ENCODE measurements around the gene TIFAB.
"Not testable (repeated sequence)": the region's sequence is repeated elsewhere in the genome, so short reads cannot be mapped to it uniquely, and the experiment has no call there.

The TIFAB gene

GRCh38 chr5:135452321-135453030 lies at the start of gene TIFAB:
TIFAB (minus strand) TSS chr5:135452351; CDS start chr5:135449939, 2,412 bp downstream.
- Mint-ChIP-seq H3K4me1 (no peaks in the 10 kb centered on the region), H3K36me3 (ENCODE audit: insufficient read depth) (no peaks in the 10 kb centered on the region), H3K27ac (ENCODE audit: low read depth) (no peak within 1 kb of the TSS), H3K9me3 (no peaks in the 10 kb centered on the region), H3K27me3 (peaks cover 40% of the 10 kb centered on the region), H3K4me3 (no peak within 1 kb of the TSS)
- ATAC-seq (replicated peaks; ENCODE audit: extremely low read depth, poor library complexity, severe bottlenecking) (no peak), DNase-seq (ENCODE audit: low spot score in 2 of 2) (no peak)

- H3K4me3 Mint-ChIP-seq, result no peak overlapping the region
Observed at GRCh38 chr5:135498637-135498995, 46.5 kb upstream of the TIFAB start.

GRCh38 chr5:135497971-135498636 lies 46.0 kb upstream of the TIFAB start:
- Mint-ChIP-seq H3K27ac (ENCODE audit: low read depth) (no peak overlapping the region), H3K4me3 (no peak overlapping the region), H3K4me1 (no peaks in the 10 kb centered on the region), H3K9me3 (no peaks in the 10 kb centered on the region), H3K27me3 (peaks cover 77% of the 10 kb centered on the region), H3K36me3 (ENCODE audit: insufficient read depth) (peaks cover 2% of the 10 kb centered on the region)
- DNase-seq (ENCODE audit: low spot score in 2 of 2) (no peak), ATAC-seq (replicated peaks; ENCODE audit: extremely low read depth, poor library complexity, severe bottlenecking) (no peak)

More at GRCh38 chr5:135498637-135498995, 46.5 kb upstream of the TIFAB start:
- H3K4me1 Mint-ChIP-seq, result no peaks in the 10 kb centered on the region
- no peaks in the 10 kb centered on the region for H3K9me3 Mint-ChIP-seq
- ATAC-seq (replicated peaks; ENCODE audit: extremely low read depth, poor library complexity, severe bottlenecking), result no peak
- H3K27me3 Mint-ChIP-seq, result peaks cover 77% of the 10 kb centered on the region
- no peak for DNase-seq (ENCODE audit: low spot score in 2 of 2)
- no peak overlapping the region for H3K27ac Mint-ChIP-seq (ENCODE audit: low read depth)
- peaks cover 2% of the 10 kb centered on the region for H3K36me3 Mint-ChIP-seq (ENCODE audit: insufficient read depth)

- peaks cover 78% of the 10 kb centered on the region for H3K27me3 Mint-ChIP-seq
- H3K4me3 Mint-ChIP-seq; H3K9me3 Mint-ChIP-seq; H3K4me1 Mint-ChIP-seq; H3K27ac Mint-ChIP-seq (ENCODE audit: low read depth); DNase-seq (ENCODE audit: low spot score in 2 of 2); ATAC-seq (replicated peaks; ENCODE audit: extremely low read depth, poor library complexity, severe bottlenecking); H3K36me3 Mint-ChIP-seq (ENCODE audit: insufficient read depth): not testable (repeated sequence)
Observed at GRCh38 chr5:135495531-135495930, 43.4 kb upstream of the TIFAB start.

- ATAC-seq (replicated peaks; ENCODE audit: extremely low read depth, poor library complexity, severe bottlenecking), result no peak
- peaks cover 6% of the 10 kb centered on the region for H3K4me1 Mint-ChIP-seq
- peaks cover 2% of the 10 kb centered on the region for H3K36me3 Mint-ChIP-seq (ENCODE audit: insufficient read depth)
Observed at GRCh38 chr5:135494196-135494595, 42.0 kb upstream of the TIFAB start.

GRCh38 chr5:135493406-135494180 lies 41.4 kb upstream of the TIFAB start:
- peaks cover 6% of the 10 kb centered on the region for H3K4me1 Mint-ChIP-seq
- no peak for ATAC-seq (replicated peaks; ENCODE audit: extremely low read depth, poor library complexity, severe bottlenecking)
- H3K4me3 Mint-ChIP-seq, result no peak overlapping the region
- H3K27ac Mint-ChIP-seq (ENCODE audit: low read depth), result no peak overlapping the region
- no peaks in the 10 kb centered on the region for H3K36me3 Mint-ChIP-seq (ENCODE audit: insufficient read depth)
- H3K9me3 Mint-ChIP-seq, result no peaks in the 10 kb centered on the region
- peaks cover 84% of the 10 kb centered on the region for H3K27me3 Mint-ChIP-seq
- DNase-seq (ENCODE audit: low spot score in 2 of 2), result no peak

More at GRCh38 chr5:135494196-135494595, 42.0 kb upstream of the TIFAB start:
- H3K27ac Mint-ChIP-seq (ENCODE audit: low read depth), result no peak overlapping the region
- DNase-seq (ENCODE audit: low spot score in 2 of 2), result no peak
- no peaks in the 10 kb centered on the region for H3K9me3 Mint-ChIP-seq
- no peak overlapping the region for H3K4me3 Mint-ChIP-seq
- peaks cover 84% of the 10 kb centered on the region for H3K27me3 Mint-ChIP-seq

GRCh38 chr5:135492319-135492626 lies 40.1 kb upstream of the TIFAB start:
- peaks cover 92% of the 10 kb centered on the region for H3K27me3 Mint-ChIP-seq
- no peak for DNase-seq (ENCODE audit: low spot score in 2 of 2)
- H3K27ac Mint-ChIP-seq (ENCODE audit: low read depth), result no peak overlapping the region
- H3K36me3 Mint-ChIP-seq (ENCODE audit: insufficient read depth), result no peaks in the 10 kb centered on the region
- no peak for ATAC-seq (replicated peaks; ENCODE audit: extremely low read depth, poor library complexity, severe bottlenecking)
- peaks cover 6% of the 10 kb centered on the region for H3K4me1 Mint-ChIP-seq
- no peak overlapping the region for H3K4me3 Mint-ChIP-seq
- no peaks in the 10 kb centered on the region for H3K9me3 Mint-ChIP-seq

GRCh38 chr5:135491552-135492318 lies 39.6 kb upstream of the TIFAB start:
- DNase-seq (ENCODE audit: low spot score in 2 of 2) (no peak), ATAC-seq (replicated peaks; ENCODE audit: extremely low read depth, poor library complexity, severe bottlenecking) (no peak)
- H3K27ac Mint-ChIP-seq (ENCODE audit: low read depth), result no peak overlapping the region
- peaks cover 92% of the 10 kb centered on the region for H3K27me3 Mint-ChIP-seq
- no peaks in the 10 kb centered on the region for H3K9me3 Mint-ChIP-seq
- H3K4me1 Mint-ChIP-seq, result peaks cover 6% of the 10 kb centered on the region
- H3K4me3 Mint-ChIP-seq, result no peak overlapping the region
- H3K36me3 Mint-ChIP-seq (ENCODE audit: insufficient read depth), result no peaks in the 10 kb centered on the region

- Mint-ChIP-seq H3K9me3 (no peaks in the 10 kb centered on the region), H3K4me3 (no peak overlapping the region), H3K27me3 (peaks cover 94% of the 10 kb centered on the region), H3K4me1 (peaks cover 6% of the 10 kb centered on the region), H3K36me3 (ENCODE audit: insufficient read depth) (no peaks in the 10 kb centered on the region), H3K27ac (ENCODE audit: low read depth) (no peak overlapping the region)
- no peak for ATAC-seq (replicated peaks; ENCODE audit: extremely low read depth, poor library complexity, severe bottlenecking)
- no peak for DNase-seq (ENCODE audit: low spot score in 2 of 2)
Observed at GRCh38 chr5:135491038-135491551, 38.9 kb upstream of the TIFAB start.

GRCh38 chr5:135490245-135491037 lies 38.3 kb upstream of the TIFAB start:
- ATAC-seq (replicated peaks; ENCODE audit: extremely low read depth, poor library complexity, severe bottlenecking), result no peak
- H3K9me3 Mint-ChIP-seq, result no peaks in the 10 kb centered on the region
- H3K4me1 Mint-ChIP-seq, result peaks cover 6% of the 10 kb centered on the region
- no peak overlapping the region for H3K4me3 Mint-ChIP-seq
- H3K27ac Mint-ChIP-seq (ENCODE audit: low read depth), result no peak overlapping the region
- H3K27me3 Mint-ChIP-seq, result peaks cover 100% of the 10 kb centered on the region
- no peaks in the 10 kb centered on the region for H3K36me3 Mint-ChIP-seq (ENCODE audit: insufficient read depth)
- DNase-seq (ENCODE audit: low spot score in 2 of 2), result no peak

GRCh38 chr5:135489466-135490244 lies 37.5 kb upstream of the TIFAB start:
- H3K27me3 Mint-ChIP-seq, result peaks cover 100% of the 10 kb centered on the region
- H3K27ac Mint-ChIP-seq (ENCODE audit: low read depth), result no peak overlapping the region
- no peaks in the 10 kb centered on the region for H3K9me3 Mint-ChIP-seq
- H3K4me1 Mint-ChIP-seq, result peaks cover 6% of the 10 kb centered on the region
- no peaks in the 10 kb centered on the region for H3K36me3 Mint-ChIP-seq (ENCODE audit: insufficient read depth)
- no peak for DNase-seq (ENCODE audit: low spot score in 2 of 2)
- no peak for ATAC-seq (replicated peaks; ENCODE audit: extremely low read depth, poor library complexity, severe bottlenecking)
- no peak overlapping the region for H3K4me3 Mint-ChIP-seq

All from central memory CD8-positive, alpha-beta T cell (primary cell).